Astrocyte (in vitro differentiated cells and primary cell): ENCODE results near the gene PRSS8. TPM values are rescaled to one million over a fixed set of nuclear protein-coding genes. Genes with fewer than 3 reads are reported as not detected.

Experiments
- DNase-seq: peaks from one replicate; pipeline ENCODE4 v3.0.0-alpha.2; 2010; ENCODE audit warnings: low read depth
- FAIRE-seq: peaks from 2 replicates; lab custom pipeline; 2011; peaks lifted over from hg19 to GRCh38; lab: Jason Lieb, UNC
- H2AFZ ChIP-seq: 2 replicates; pipeline ENCODE4 v1.6.0; 2012; ENCODE audit warnings: low read depth, low read length, inconsistent platforms
- H3K27ac ChIP-seq: 2 replicates; pipeline ENCODE4 v1.5.1; 2011; ENCODE audit warnings: low read depth, low read length, inconsistent platforms
- H3K27me3 ChIP-seq: 2 replicates; pipeline ENCODE4 v1.6.0; 2011; ENCODE audit warnings: low read length, inconsistent platforms; ENCODE audit not compliant: insufficient read depth
- H3K36me3 ChIP-seq: 2 replicates; pipeline ENCODE4 v1.5.1; 2011; ENCODE audit warnings: low read length, inconsistent platforms; ENCODE audit not compliant: insufficient read depth
- H3K4me1 ChIP-seq: 2 replicates; pipeline ENCODE4 v1.5.1; 2011; ENCODE audit warnings: low read length, inconsistent platforms; ENCODE audit not compliant: insufficient read depth
- H3K4me2 ChIP-seq: 2 replicates; pipeline ENCODE4 v1.6.0; 2012; ENCODE audit warnings: low read length, inconsistent platforms
- H3K4me3 ChIP-seq: 2 replicates; pipeline ENCODE4 v1.5.1; 2011; ENCODE audit warnings: low read depth, mild to moderate bottlenecking, low read length, inconsistent platforms; ENCODE audit not compliant: insufficient read depth
- H3K79me2 ChIP-seq: 2 replicates; pipeline ENCODE4 v1.6.0; 2012; ENCODE audit warnings: mild to moderate bottlenecking, low read length, inconsistent platforms; ENCODE audit not compliant: insufficient read depth
- H3K9ac ChIP-seq: 2 replicates; pipeline ENCODE4 v1.6.0; 2012; ENCODE audit warnings: mild to moderate bottlenecking, low read length, inconsistent platforms
- H3K9me3 ChIP-seq: 2 replicates; pipeline ENCODE4 v1.5.1; 2012; ENCODE audit warnings: low read depth, mild to moderate bottlenecking, low read length, inconsistent platforms; ENCODE audit not compliant: insufficient read depth
- H4K20me1 ChIP-seq: 2 replicates; pipeline ENCODE4 v1.6.0; 2012; ENCODE audit warnings: low read length, inconsistent platforms; ENCODE audit not compliant: insufficient read depth
- H3K27ac Mint-ChIP-seq: one replicate; pipeline ENCODE4 v1.8.0; 2021; ENCODE audit warnings: mild to moderate bottlenecking, mixed read lengths; ENCODE audit not compliant: unreplicated experiment
- H3K27me3 Mint-ChIP-seq: one replicate; pipeline ENCODE4 v1.8.0; 2021; ENCODE audit warnings: low read depth, mixed read lengths; ENCODE audit not compliant: unreplicated experiment
- H3K36me3 Mint-ChIP-seq: one replicate; pipeline ENCODE4 v1.8.0; 2021; ENCODE audit warnings: low read depth, mixed read lengths; ENCODE audit not compliant: unreplicated experiment
- H3K4me1 Mint-ChIP-seq: one replicate; pipeline ENCODE4 v1.8.0; 2021; ENCODE audit warnings: low read depth, mixed read lengths; ENCODE audit not compliant: unreplicated experiment
- H3K4me3 Mint-ChIP-seq: one replicate; pipeline ENCODE4 v1.8.0; 2021; ENCODE audit warnings: mild to moderate bottlenecking, moderate library complexity, mixed read lengths; ENCODE audit not compliant: unreplicated experiment
- H3K9me3 Mint-ChIP-seq: one replicate; pipeline ENCODE4 v1.8.0; 2021; ENCODE audit warnings: mild to moderate bottlenecking, mixed read lengths; ENCODE audit not compliant: unreplicated experiment
- CTCF ChIP-seq: IDR thresholded peaks from 2 replicates; pipeline ENCODE4 v1.5.1; 2011; ENCODE audit warnings: low read depth, mild to moderate bottlenecking, inconsistent platforms, low read length, moderate library complexity; ENCODE audit not compliant: insufficient read depth
- EZH2 ChIP-seq: IDR thresholded peaks from 2 replicates; pipeline ENCODE4 v1.6.1; 2012; ENCODE audit warnings: mild to moderate bottlenecking, low read length, inconsistent platforms; ENCODE audit not compliant: insufficient read depth
- total RNA-seq: library from RNA; stranded (reverse); gene quantifications from 2 replicates; pipeline ENCODE4 v1.2.1, GENCODE V29; 2021

PRSS8 gene
- total RNA-seq, 1 donor from 2014 or later, result 9.5 TPM

DNA sequence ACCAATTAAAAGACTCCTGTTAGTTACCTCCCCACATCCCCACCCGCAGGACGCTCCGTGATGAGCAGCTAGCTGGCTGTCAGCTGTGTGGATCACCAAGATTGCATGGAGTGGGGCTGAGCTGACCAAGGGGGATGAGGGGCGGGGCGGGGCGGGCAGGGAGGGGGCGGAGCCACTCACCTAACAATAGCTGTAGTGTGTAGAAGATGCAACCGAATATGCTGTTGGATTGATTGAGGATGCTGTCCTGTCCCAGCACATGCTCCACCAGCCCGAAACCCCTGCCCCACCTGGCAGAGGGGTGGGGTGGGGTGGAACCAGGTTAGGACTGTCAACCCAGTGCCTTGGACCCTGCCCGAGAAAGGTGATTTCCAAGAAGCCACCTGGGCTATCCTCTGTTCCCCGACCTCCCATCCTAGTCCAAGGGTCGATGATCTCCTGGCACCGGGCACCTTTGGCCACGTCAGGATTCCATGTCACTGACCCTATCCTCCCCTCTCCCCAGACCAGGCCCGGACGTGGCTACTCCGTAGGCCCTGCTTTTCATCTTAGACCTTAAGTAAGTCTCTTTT is 42.3 kb downstream of the PRSS8 start:
- Histone ChIP-seq H3K9me3 (no peaks in the 10 kb centered on the region), H3K9ac (peak overlapping the region; percentile 87), H3K36me3 (peaks cover 8% of the 10 kb centered on the region), H3K79me2 (peaks cover 48% of the 10 kb centered on the region), H3K4me1 (peaks cover 4% of the 10 kb centered on the region), H3K27me3 (no peaks in the 10 kb centered on the region), H4K20me1 (peaks cover 15% of the 10 kb centered on the region), H2AFZ (no peak overlapping the region), H3K27ac (peak overlapping the region; percentile 18), H3K4me3 (peak overlapping the region; percentile 93), H3K4me2 (peak overlapping the region; percentile 97)
- Mint-ChIP-seq H3K9me3 (no peaks in the 10 kb centered on the region), H3K4me3 (peak overlapping the region; percentile 98), H3K27ac (no peak overlapping the region), H3K27me3 (no peaks in the 10 kb centered on the region), H3K4me1 (peaks cover 10% of the 10 kb centered on the region), H3K36me3 (peaks cover 5% of the 10 kb centered on the region)
- no peak for FAIRE-seq
- TF ChIP-seq EZH2, result no peak
- no peak for TF ChIP-seq CTCF
- no peak for DNase-seq

GRCh38 chr16:31092330-31092729 is 43.2 kb downstream of the PRSS8 start:
- H3K9ac ChIP-seq, result peak overlapping the region; percentile 87
- peaks cover 15% of the 10 kb centered on the region for H4K20me1 ChIP-seq
- no peak for TF ChIP-seq CTCF
- no peak for TF ChIP-seq EZH2
- peaks cover 48% of the 10 kb centered on the region for H3K79me2 ChIP-seq
- H3K4me1 ChIP-seq, result peaks cover 4% of the 10 kb centered on the region
- no peaks in the 10 kb centered on the region for H3K9me3 Mint-ChIP-seq
- peak; percentile 18 for DNase-seq
- H3K9me3 ChIP-seq, result no peaks in the 10 kb centered on the region
- no peak overlapping the region for H3K27ac Mint-ChIP-seq
- no peaks in the 10 kb centered on the region for H3K27me3 ChIP-seq
- peaks cover 10% of the 10 kb centered on the region for H3K4me1 Mint-ChIP-seq
- peak overlapping the region; percentile 74 for H3K4me3 Mint-ChIP-seq
- peaks cover 8% of the 10 kb centered on the region for H3K36me3 ChIP-seq
- H3K4me2 ChIP-seq, result peak overlapping the region; percentile 97
- no peak overlapping the region for H3K4me3 ChIP-seq
- no peaks in the 10 kb centered on the region for H3K27me3 Mint-ChIP-seq
- H2AFZ ChIP-seq, result no peak overlapping the region
- H3K36me3 Mint-ChIP-seq, result peaks cover 7% of the 10 kb centered on the region
- H3K27ac ChIP-seq, result no peak overlapping the region
- no peak for FAIRE-seq

- Mint-ChIP-seq H3K4me3 (no peak overlapping the region), H3K4me1 (peaks cover 7% of the 10 kb centered on the region), H3K9me3 (no peaks in the 10 kb centered on the region), H3K27me3 (no peaks in the 10 kb centered on the region), H3K36me3 (peaks cover 7% of the 10 kb centered on the region), H3K27ac (peak overlapping the region; percentile 24)
- H3K79me2 ChIP-seq, result peaks cover 48% of the 10 kb centered on the region
- H3K27me3 ChIP-seq, result no peaks in the 10 kb centered on the region
- peak overlapping the region; percentile 20 for H3K9ac ChIP-seq
- no peak overlapping the region for H3K4me3 ChIP-seq
- no peak for FAIRE-seq
- DNase-seq, result peak; percentile 26
- no peak overlapping the region for H3K4me2 ChIP-seq
- peaks cover 8% of the 10 kb centered on the region for H3K36me3 ChIP-seq
- no peak overlapping the region for H2AFZ ChIP-seq
- peak overlapping the region; percentile 16 for H3K27ac ChIP-seq
- peaks cover 21% of the 10 kb centered on the region for H4K20me1 ChIP-seq
- H3K4me1 ChIP-seq, result peaks cover 8% of the 10 kb centered on the region
- TF ChIP-seq EZH2 (no peak), CTCF (no peak)
- no peaks in the 10 kb centered on the region for H3K9me3 ChIP-seq
These were observed 45.0 kb downstream of the PRSS8 start for GRCh38 chr16:31090540-31090939.
